ENCODE data around the gene COL16A1. TPM values are rescaled to one million over a fixed set of nuclear protein-coding genes. Genes with fewer than 3 reads are reported as not detected.

COL16A1 gene
- total RNA-seq, 1 donor from 2014 or later = 0.33 TPM

GRCh38 chr1:31650161-31651088 is 53.4 kb downstream of the COL16A1 start:
- no peak for DNase-seq (ENCODE audit: low read depth, low spot score)

- no peak for DNase-seq (ENCODE audit: low read depth, low spot score)
Observed at GRCh38 chr1:31648641-31649357, 55.0 kb downstream of the COL16A1 start.

GRCh38 chr1:31648190-31648589 is 55.6 kb downstream of the COL16A1 start:
- no peak for DNase-seq (ENCODE audit: low read depth, low spot score)

GRCh38 chr1:31647106-31647505 is 56.7 kb downstream of the COL16A1 start:
- no peak for DNase-seq (ENCODE audit: low read depth, low spot score)

GRCh38 chr1:31646259-31646960 is 57.4 kb downstream of the COL16A1 start:
- DNase-seq (ENCODE audit: low read depth, low spot score) = no peak

GRCh38 chr1:31645274-31645568 is 58.6 kb downstream of the COL16A1 start:
- no peak for DNase-seq (ENCODE audit: low read depth, low spot score)

GRCh38 chr1:31644560-31645273 is 59.1 kb downstream of the COL16A1 start, which contains the start of gene PEF1:
PEF1 (minus strand) TSS chr1:31644876; CDS start chr1:31644864, 12 bp downstream.
- peak; percentile 93 for DNase-seq (ENCODE audit: low read depth, low spot score)

GRCh38 chr1:31643976-31644559 is 59.7 kb downstream of the COL16A1 start:
- no peak for DNase-seq (ENCODE audit: low read depth, low spot score)

GRCh38 chr1:31642897-31643296 is 60.9 kb downstream of the COL16A1 start:
- DNase-seq (ENCODE audit: low read depth, low spot score) = no peak

- DNase-seq (ENCODE audit: low read depth, low spot score) = no peak
Observed at GRCh38 chr1:31642366-31642765, 61.5 kb downstream of the COL16A1 start.

GRCh38 chr1:31640964-31641363 is 62.9 kb downstream of the COL16A1 start:
- DNase-seq (ENCODE audit: low read depth, low spot score) = no peak

GRCh38 chr1:31640179-31640578 is 63.6 kb downstream of the COL16A1 start:
- DNase-seq (ENCODE audit: low read depth, low spot score) = no peak

GRCh38 chr1:31639543-31639942 is 64.3 kb downstream of the COL16A1 start:
- no peak for DNase-seq (ENCODE audit: low read depth, low spot score)

GRCh38 chr1:31637915-31638673 is 65.7 kb downstream of the COL16A1 start:
- DNase-seq (ENCODE audit: low read depth, low spot score) = no peak

GRCh38 chr1:31633117-31633516 is 70.7 kb downstream of the COL16A1 start:
- DNase-seq (ENCODE audit: low read depth, low spot score) = no peak

GRCh38 chr1:31632649-31633048 is 71.2 kb downstream of the COL16A1 start:
- DNase-seq (ENCODE audit: low read depth, low spot score) = no peak

- no peak for DNase-seq (ENCODE audit: low read depth, low spot score)
Observed at GRCh38 chr1:31628931-31629556, 74.8 kb downstream of the COL16A1 start.

- DNase-seq (ENCODE audit: low read depth, low spot score) = no peak
Observed at GRCh38 chr1:31627930-31628559, 75.8 kb downstream of the COL16A1 start.

- no peak for DNase-seq (ENCODE audit: low read depth, low spot score)
Observed at GRCh38 chr1:31627301-31627929, 76.4 kb downstream of the COL16A1 start.
